Measurements from ENCODE around the gene AUH. TPM values are rescaled to one million over a fixed set of nuclear protein-coding genes. Genes with fewer than 3 reads are reported as not detected.

Gene AUH
- total RNA-seq, 1 donor = 13.4 TPM

DNA sequence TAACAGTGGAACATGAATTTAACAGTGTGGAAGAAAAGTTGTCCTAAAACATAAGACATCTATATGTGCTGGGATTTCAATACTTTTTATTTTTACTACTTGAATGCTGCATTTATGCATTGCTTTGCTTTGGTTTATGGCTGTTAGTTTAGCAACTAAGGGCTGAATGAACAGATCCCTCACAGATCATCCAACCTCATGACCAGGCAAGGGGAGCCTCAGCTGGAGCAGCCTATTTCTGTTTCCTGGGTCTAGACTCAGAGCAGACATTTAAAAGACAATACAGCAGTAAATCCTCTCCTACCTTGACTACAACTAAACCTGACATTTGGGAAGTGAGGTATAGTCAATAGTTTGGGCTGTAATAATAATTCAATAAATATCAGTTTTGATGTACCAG lies 163.3 kb downstream of the AUH start:
- no peak overlapping the region for H3K4me3 ChIP-seq (ENCODE audit: low read depth, low read length)
- TF ChIP-seq, protein P1, sequence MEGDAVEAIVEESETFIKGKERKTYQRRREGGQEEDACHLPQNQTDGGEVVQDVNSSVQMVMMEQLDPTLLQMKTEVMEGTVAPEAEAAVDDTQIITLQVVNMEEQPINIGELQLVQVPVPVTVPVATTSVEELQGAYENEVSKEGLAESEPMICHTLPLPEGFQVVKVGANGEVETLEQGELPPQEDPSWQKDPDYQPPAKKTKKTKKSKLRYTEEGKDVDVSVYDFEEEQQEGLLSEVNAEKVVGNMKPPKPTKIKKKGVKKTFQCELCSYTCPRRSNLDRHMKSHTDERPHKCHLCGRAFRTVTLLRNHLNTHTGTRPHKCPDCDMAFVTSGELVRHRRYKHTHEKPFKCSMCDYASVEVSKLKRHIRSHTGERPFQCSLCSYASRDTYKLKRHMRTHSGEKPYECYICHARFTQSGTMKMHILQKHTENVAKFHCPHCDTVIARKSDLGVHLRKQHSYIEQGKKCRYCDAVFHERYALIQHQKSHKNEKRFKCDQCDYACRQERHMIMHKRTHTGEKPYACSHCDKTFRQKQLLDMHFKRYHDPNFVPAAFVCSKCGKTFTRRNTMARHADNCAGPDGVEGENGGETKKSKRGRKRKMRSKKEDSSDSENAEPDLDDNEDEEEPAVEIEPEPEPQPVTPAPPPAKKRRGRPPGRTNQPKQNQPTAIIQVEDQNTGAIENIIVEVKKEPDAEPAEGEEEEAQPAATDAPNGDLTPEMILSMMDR (IDR thresholded peaks at IDR 0.05; ENCODE audit: insufficient read depth, low read depth, low read length) = no peak
- peak; percentile 62 for DNase-seq (ENCODE audit: low read depth)

DNA sequence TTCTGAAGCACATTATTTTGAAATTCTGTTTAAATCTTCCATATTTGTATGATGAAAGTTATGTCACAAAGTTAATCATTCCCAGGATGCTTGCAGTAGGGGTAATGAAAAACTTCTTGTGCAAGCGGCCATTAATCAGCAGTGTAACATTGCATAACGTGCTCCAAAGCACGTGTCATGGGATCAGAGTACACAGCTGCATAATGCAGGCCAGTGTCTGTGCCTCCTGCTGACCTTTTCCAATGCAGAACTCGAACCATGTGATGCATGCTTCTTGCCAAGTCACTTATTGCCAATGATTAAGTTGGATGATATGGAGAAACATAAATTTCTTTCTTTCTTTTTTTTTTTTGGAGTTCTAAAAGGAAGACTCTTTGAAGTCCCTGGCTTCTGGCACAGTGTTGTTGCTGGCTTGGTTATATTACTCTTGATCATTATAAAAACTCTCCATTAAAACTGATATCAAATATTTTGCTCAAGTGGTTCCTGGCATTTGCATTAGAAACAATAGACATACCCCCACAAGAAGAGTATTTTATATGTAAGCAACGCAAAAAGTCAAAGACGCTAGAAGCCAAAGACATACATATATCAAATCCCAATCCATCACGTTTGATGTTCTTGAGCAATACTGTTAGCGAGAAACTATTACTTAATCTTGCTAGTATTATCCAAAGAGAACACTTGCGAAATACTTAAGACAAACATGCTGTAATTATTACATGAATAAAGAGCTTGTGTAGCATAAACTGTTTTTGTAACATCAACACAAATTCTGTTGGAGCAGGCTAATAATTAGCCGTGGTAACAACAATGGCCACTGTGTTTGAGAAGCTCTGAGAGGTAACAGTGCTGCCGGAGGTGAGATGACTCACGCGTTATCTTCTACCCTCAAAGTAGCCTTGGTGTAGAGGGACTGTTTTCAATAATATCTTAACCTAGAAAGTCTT lies 164.2 kb downstream of the AUH start:
- TF ChIP-seq, protein P1 (IDR thresholded peaks at IDR 0.05; ENCODE audit: insufficient read depth, low read depth, low read length) = no peak
- no peak overlapping the region for H3K4me3 ChIP-seq (ENCODE audit: low read depth, low read length)
- peak; percentile 100 for DNase-seq (ENCODE audit: low read depth)

- H3K4me3 ChIP-seq (ENCODE audit: low read depth, low read length) = no peak overlapping the region
- DNase-seq (ENCODE audit: low read depth) = no peak
- TF ChIP-seq, protein P1 (IDR thresholded peaks at IDR 0.05; ENCODE audit: insufficient read depth, low read depth, low read length) = no peak
These were observed 165.4 kb downstream of the AUH start for GRCh38 chr9:91196103-91196950.

GRCh38 chr9:91195372-91196012 lies 166.2 kb downstream of the AUH start:
- H3K4me3 ChIP-seq (ENCODE audit: low read depth, low read length) = no peak overlapping the region
- TF ChIP-seq, protein P1 (IDR thresholded peaks at IDR 0.05; ENCODE audit: insufficient read depth, low read depth, low read length) = no peak
- DNase-seq (ENCODE audit: low read depth) = peak; percentile 20

DNA sequence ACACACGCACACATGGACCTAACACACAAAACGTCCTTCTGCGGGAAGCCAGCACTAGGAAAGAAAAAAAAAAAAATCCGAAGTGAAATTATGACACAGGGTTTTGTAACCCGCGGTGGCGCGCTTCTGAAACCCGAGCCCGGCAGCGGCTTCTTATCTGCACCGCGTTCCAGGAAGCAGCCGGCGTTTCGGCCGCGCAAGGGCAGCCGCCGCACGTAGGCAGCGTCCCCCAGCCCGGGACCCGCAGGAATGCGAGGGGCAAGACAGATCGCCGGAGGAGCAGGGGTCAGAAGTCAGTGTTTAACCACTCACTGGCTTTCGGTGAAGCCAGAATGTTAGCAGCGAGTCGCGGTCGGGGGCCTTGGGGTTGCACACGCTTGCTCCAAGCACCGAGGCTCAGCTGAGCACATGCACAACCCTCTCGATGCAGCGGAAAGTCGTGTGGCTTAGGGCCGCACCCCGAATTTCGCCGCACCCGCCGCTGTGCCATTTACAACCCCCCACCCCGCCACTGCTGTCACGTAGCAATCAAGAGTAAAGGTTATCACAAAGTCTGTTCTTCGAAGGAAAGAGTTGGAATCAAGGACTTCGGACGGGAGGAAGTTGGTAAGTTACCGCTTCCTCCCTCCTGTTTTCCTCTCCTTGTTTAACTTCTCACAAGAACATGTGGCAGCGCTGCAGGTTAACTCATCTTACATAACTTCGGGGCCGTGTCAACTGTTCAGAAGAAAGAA lies 167.9 kb downstream of the AUH start:
- peak overlapping the region; percentile 48 for H3K4me3 ChIP-seq (ENCODE audit: low read depth, low read length)
- DNase-seq (ENCODE audit: low read depth) = peak; percentile 98
- TF ChIP-seq, protein P1 (IDR thresholded peaks at IDR 0.05; ENCODE audit: insufficient read depth, low read depth, low read length) = no peak
